SH-SY5Y (cell line): Measurements from ENCODE around the gene ABCG2.

Experiments
- GATA2 ChIP-seq: IDR thresholded peaks from 2 replicates; pipeline ENCODE4 v1.6.1; 2011; ENCODE audit warnings: mild to moderate bottlenecking, low read depth, low read length
- GATA3 ChIP-seq: IDR thresholded peaks from 2 replicates; pipeline ENCODE4 v1.6.1; 2011; ENCODE audit warnings: low read depth, mild to moderate bottlenecking, low read length, moderate library complexity

ABCG2 gene

GRCh38 chr4:88158489-88159228 lies at the start of gene ABCG2:
ABCG2 (minus strand) TSS chr4:88158639; CDS start chr4:88139995, 18,644 bp downstream.
- no peak for TF ChIP-seq GATA2
- no peak for TF ChIP-seq GATA3

- TF ChIP-seq GATA3 (no peak), GATA2 (no peak)
Observed at GRCh38 chr4:88208156-88208555, 49.7 kb upstream of the ABCG2 start.

- TF ChIP-seq GATA3 (no peak), GATA2 (no peak)
Observed at GRCh38 chr4:88207171-88207570, 48.7 kb upstream of the ABCG2 start.

- TF ChIP-seq GATA2 (no peak), GATA3 (no peak)
Observed at GRCh38 chr4:88204882-88205281, 46.4 kb upstream of the ABCG2 start.

GRCh38 chr4:88202443-88202842 lies 44.0 kb upstream of the ABCG2 start:
- TF ChIP-seq GATA3 (no peak), GATA2 (no peak)

GRCh38 chr4:88200186-88200585 lies 41.7 kb upstream of the ABCG2 start:
- TF ChIP-seq GATA2 (no peak), GATA3 (no peak)

GRCh38 chr4:88196523-88197185 lies 38.2 kb upstream of the ABCG2 start:
- TF ChIP-seq GATA2 (no peak), GATA3 (no peak)

- TF ChIP-seq GATA2: no peak
- no peak for TF ChIP-seq GATA3
Observed at GRCh38 chr4:88196013-88196365, 37.5 kb upstream of the ABCG2 start.

GRCh38 chr4:88195328-88196012 lies 37.0 kb upstream of the ABCG2 start:
- TF ChIP-seq GATA2 (no peak), GATA3 (no peak)

GRCh38 chr4:88191404-88191803 lies 33.0 kb upstream of the ABCG2 start:
- TF ChIP-seq GATA3 (no peak), GATA2 (no peak)

GRCh38 chr4:88189881-88190585 lies 31.6 kb upstream of the ABCG2 start:
- TF ChIP-seq GATA2: no peak
- TF ChIP-seq GATA3: no peak

GRCh38 chr4:88189418-88189738 lies 30.9 kb upstream of the ABCG2 start:
- no peak for TF ChIP-seq GATA3
- no peak for TF ChIP-seq GATA2

- no peak for TF ChIP-seq GATA2
- TF ChIP-seq GATA3: no peak
Observed at GRCh38 chr4:88188738-88189417, 30.4 kb upstream of the ABCG2 start.

GRCh38 chr4:88187766-88188165 lies 29.3 kb upstream of the ABCG2 start:
- TF ChIP-seq GATA3: no peak
- no peak for TF ChIP-seq GATA2
